Activated CD4-positive, alpha-beta T cell treated with anti-CD3 and anti-CD28 coated beads, Interleukin-2, Interleukin-4, amounts not matched to agents 100 ng/mL and 50 ng/mL, durations not matched to agents 16 hours and 8 hours (primary cell): ENCODE data around the gene LRTM1.

Experiments
- DNase-seq: peaks from one replicate; pipeline ENCODE4 v3.0.0-alpha.2; 2020; ENCODE audit warnings: low spot score

The LRTM1 gene

GRCh38 chr3:54928046-54928770, at the start of gene LRTM1:
LRTM1 (minus strand) TSS chr3:54928059; CDS start chr3:54927911, 148 bp downstream.
- no peak for DNase-seq

DNA sequence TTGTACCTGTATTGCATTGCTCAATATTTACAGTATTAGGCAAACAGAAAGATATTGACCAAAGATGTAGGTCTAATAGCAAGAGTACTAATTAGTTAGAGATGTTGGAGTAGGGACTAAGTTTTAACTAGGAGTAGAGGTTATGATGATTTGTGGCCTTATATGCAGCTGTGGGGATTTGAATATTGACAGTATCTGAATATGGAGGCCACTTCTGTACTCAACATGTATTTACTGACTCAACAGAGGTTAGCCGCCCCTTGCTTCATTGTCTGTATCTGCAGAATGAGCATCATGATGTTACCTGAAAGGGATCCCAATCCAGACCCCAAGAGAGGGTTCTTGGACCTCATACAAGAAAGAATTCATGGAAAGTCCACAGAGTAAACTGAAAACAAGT, 49.6 kb upstream of the LRTM1 start:
- no peak for DNase-seq

DNA sequence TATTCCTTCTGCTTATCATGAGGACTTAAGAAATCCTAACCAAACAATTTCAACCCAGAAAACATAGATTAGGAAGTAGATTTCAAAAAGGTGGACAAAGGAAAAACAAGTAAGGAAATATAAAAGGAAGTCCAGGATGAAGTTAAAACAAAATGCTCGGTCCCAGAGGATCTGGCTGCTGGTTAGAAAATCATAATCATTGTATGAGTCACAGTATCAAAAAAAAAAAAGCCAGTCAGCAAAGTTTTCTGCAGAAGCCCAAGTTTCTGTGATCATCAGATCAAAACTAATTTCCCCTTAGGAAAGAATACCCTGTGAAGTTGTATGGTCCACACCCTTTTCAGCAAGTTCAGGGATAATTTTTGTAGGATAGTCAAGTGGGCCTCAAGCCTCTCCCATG, 43.0 kb upstream of the LRTM1 start:
- no peak for DNase-seq

- no peak for DNase-seq
These were observed 41.8 kb upstream of the LRTM1 start for GRCh38 chr3:54969652-54970051.

DNA sequence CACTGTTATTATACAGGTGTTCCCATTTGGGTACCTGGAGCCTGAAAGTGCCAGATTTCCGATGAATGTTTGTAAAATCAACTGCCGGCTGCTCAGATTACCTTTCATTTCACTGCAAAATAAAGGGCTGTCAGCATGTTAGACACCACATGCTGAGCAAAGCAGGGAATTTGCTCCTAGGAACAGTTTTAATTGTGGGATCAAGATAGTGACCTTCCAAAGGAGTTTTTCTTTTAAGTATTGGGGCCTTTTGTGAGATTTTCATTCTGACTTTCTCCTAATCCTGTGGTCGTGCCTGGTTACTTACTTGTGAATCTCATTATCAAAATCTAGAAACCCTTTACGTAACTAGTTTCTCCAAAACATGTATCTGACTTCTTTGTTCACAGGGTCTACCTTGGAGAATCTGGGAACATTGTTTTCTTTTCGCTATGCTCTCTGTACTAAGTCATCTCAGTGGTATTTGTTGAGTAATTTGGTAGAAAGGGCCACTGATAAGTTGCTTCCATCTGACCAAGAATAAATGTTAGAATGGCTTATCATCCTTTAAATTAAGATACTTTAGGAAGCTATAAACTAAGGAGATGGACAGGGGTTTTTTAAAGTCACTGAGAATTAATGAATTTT, 40.8 kb upstream of the LRTM1 start:
- DNase-seq: no peak

- no peak for DNase-seq
These were observed 39.9 kb upstream of the LRTM1 start for GRCh38 chr3:54967731-54968161.

- no peak for DNase-seq
These were observed 39.1 kb upstream of the LRTM1 start for GRCh38 chr3:54966979-54967378.

DNA sequence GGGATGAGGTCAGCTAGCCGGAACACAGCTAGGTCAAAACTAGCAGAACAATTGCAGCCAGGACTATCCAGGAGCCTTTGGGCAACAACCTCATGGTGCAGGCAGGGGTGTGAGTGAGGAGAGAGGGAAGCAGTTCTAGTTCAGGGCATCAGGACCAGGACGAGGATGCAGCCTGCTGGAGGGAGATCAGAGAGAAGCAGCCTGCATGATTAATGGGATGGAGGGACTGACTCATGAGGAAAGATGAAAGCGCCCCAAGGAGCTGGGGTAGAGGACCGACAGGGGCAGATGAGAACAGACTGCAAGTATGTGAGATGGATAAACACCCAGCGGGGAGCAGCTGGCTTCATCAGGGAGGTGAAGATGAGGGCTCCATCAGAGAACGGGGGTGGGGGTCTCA, 37.9 kb upstream of the LRTM1 start:
- DNase-seq: no peak

GRCh38 chr3:54964081-54964480, 36.2 kb upstream of the LRTM1 start:
- DNase-seq: no peak

DNA sequence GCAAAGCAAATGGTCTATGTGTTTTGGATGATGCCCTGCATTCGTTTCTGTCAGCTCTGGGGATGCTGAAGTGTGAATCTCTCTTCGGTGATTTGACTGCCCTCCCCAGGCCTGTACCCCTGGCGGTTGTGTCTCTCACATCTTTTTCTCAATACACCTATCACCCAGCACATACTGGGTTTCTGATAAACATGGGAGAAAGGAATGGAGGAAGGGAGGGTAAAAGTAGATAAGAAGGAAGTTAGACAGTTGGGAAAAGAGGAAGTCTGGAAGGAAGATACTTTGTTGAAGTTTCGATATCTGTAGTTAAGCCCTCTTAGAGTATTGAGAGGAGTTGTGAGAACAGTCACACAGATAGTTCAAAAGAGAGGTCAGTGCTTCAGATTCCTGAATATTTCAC, 35.8 kb upstream of the LRTM1 start:
- DNase-seq: no peak

DNA sequence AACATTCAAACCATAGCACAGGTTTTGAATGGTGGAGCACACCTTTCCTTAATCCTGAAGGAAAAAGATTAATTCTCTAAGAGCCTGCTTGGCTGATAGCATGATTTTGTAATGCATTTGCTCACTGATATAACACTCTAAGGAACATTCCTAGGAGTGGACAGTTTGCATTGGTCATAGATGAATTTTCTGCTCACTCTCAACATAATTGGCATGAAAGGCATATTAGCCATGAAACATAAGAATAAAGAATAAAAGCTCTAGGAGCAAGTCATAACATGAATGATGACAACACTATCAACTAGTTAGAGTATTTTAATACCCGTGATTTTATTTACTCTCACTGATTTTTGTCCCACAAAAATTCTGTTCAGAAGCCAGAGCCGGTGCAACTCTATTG, 34.3 kb upstream of the LRTM1 start:
- DNase-seq: no peak

DNA sequence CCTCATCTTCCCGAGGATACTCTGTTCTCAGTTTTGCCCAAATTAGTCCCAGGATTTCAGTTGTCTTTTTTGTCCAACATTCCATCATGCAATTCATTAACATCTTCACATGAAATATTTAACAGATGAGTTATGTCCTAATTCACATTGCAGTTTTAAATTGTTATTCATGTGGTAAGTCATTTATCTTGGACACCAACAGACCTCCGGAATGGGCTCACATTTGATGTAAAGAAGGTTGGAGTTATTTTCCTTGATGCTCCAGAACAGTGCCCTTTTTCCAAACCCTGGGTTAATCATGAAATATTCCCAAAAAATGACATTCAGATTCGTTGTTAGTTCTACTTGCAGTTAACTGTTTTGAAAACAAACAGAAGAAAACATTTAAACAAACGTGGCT, 32.8 kb upstream of the LRTM1 start:
- DNase-seq: no peak

DNA sequence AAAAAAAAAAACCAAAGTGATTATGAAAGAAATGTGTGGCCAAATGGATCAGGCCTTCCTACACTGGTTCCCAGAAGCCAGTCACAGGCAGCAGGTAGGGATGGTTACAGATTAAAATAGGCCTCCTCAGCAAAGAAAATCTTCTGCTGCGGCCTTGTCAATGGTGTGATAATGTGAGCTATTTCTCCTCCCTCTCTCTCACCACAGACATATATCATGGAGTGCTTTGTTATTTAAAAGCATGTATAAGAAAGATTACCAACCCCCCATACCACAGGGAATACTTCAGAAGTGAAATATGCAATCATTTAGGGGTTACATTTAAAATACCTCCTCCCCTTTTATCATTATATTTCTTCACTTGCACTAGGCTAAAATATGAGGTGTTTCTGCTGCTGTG, 32.2 kb upstream of the LRTM1 start:
- DNase-seq: no peak

DNA sequence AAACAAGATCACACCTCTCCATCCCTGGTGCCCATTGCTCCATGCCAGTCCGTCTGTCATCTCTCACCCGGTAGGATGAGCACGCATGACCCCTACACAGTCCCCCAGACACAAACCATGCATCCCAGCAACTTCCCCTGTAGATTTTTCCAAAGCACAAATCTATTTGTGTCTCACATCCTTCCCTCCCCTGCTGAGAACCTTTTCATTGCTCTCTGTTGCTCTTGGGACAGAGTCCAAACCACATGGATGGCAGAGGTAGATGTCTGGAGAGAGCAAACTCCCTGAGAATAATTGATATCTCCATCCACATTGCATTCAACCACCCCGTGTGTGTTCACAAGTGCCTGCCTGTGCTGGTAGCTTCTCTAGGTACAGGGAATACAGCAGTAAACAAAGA, 29.9 kb upstream of the LRTM1 start:
- DNase-seq: no peak

- DNase-seq: no peak
These were observed 28.1 kb upstream of the LRTM1 start for GRCh38 chr3:54955941-54956340.

GRCh38 chr3:54955496-54955895, 27.6 kb upstream of the LRTM1 start:
- DNase-seq: no peak

- DNase-seq: no peak
These were observed 26.7 kb upstream of the LRTM1 start for GRCh38 chr3:54954521-54954920.

GRCh38 chr3:54954022-54954421, 26.2 kb upstream of the LRTM1 start:
- no peak for DNase-seq

DNA sequence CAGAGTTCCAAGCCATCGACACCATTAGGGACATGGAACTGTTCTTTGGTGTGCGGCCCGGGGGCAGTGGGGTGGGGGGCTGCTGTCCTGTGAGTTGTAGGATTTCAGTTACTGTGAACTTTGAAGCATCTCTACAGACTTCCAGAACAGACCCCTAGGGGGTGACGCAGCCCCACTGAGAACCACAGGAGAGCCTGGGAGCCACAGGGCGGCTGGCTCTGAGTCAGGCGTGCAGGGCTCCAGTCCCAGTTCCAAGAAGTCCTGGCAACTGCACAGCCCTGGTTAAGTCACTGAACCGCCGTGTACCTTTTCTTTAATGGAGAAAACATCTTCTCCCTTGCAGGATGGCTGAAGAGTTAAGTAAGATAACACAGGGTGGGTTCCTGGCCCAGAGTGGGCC, 23.5 kb upstream of the LRTM1 start:
- no peak for DNase-seq

DNA sequence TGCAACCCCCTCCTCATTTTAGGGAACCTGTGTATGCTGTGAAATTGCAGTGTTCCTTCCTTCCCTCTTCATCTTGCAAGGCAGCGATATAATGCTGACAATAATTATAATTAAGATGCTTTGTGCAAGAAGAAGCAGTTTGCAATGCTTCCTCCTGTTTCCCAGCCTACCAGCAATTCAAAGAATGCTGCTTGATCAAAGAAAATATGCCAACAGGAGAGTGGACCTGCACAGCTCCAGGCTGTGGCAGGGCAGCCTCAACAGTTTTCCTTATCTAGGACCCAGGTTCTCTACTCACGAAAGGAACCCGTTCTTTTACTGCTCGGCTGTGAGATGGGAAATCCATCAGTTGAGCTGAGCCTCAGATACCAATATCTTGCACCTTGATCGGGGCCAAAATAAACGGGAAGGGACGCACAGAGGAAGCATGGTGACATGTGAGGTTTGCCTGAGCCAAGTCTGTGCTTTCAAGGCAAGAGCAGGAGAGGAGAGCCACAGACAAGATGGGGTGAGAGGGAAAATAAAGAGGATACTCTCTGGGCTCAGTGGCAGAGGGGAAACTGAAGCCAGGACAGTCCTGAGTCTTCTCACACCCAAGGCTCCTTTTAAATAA, 22.6 kb upstream of the LRTM1 start:
- no peak for DNase-seq

- DNase-seq: no peak
These were observed 21.7 kb upstream of the LRTM1 start for GRCh38 chr3:54949491-54950044.

GRCh38 chr3:54941690-54942362, 14.0 kb upstream of the LRTM1 start:
- no peak for DNase-seq

DNA sequence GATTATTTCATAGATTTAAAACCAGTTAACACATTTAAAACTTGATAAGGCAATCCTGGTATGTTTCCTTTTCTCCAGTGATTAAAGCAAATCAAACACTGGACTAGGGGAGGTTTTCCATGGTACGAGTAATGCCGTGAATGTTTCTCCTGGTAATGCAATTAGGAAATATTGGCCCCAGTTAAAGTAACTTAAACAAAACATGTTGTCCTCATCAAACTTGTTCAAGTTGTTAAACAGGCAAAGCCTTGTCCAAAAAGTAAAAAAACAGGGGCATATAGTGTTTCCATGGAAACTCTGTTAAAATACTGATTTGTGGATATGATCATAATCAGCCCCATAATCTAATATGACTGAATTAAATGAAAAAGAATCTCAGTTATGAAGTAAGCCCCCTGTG, 13.1 kb upstream of the LRTM1 start:
- DNase-seq: no peak
